GM13977 (cell line): ENCODE results near the gene CTSO.

Experiments used
- DNase-seq: peaks from one replicate; pipeline ENCODE4 v3.0.0; 2012; ENCODE audit warnings: low spot score
- CTCF ChIP-seq: IDR thresholded peaks from 2 replicates; pipeline ENCODE4 v1.5.1; 2012; ENCODE audit warnings: mild to moderate bottlenecking, control low read depth; ENCODE audit not compliant: insufficient read depth; ENCODE audit errors: extremely low read depth, missing control alignments
- in situ Hi-C: fragments of 300-500 bp; cut with MboI; formaldehyde crosslinking; loops from one replicate; pipeline ENCODE4 v1.12.0; 2022; ENCODE audit warnings: low sequenced_read_pairs, low pct_unique_long_range_greater_than_20kb, mixed read lengths, inconsistent platforms; ENCODE audit not compliant: unreplicated experiment

Gene CTSO

DNA sequence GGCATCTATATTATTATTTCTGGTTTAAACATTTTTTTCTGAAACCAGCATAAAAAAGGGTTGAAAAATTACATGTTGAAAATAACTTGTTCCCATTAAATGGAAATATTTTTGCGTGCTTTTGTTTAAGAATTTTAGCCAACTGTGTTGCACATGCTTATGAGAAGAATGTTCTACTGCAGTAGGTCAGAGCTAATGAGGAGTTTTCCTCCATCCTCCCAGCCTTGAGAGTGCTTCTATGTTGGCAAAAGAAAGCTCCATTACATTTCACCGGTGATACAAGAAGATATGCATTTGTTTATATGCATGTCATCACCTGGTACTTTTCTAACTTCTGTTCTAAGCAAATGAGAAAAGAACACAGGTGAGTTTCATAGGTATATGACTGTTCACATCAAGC, 63.7 kb downstream of the CTSO start:
- in situ Hi-C loops: no loop called here
- no peak for TF ChIP-seq CTCF
- no peak for DNase-seq

DNA sequence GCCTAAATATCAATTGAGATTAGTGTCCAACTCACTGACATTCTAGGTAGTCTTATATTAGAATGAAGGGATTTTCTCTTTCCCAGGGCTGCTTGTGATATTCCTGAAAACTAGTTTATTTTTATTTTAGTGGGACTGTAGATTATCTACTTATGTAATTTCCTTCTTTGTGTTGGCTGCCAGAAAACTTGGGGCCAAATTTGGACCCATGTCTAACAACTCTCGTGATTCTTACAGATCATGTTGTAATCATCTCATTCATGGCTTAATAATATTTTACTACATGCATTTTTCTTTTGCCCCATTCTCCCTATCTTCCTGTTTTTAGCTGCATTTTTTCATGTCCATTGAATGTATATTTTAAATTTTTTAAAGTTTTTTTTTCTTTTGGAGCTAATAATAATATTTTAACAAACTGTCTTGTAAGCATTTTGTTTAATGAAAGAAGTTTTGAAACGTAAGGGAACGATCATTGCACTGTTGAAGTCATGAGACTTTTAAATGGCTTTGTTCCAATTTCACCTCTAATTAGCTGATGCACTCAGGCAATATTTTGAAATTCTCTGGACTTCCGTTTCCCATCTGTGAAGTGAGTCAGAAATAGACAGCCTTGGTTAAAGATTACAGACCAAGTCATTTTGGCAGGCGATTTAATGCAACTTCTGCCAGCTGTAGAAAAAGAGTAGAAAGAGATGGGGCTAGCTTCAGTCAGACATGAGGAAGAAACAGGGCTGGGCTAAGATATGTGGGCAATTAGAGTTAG, 64.5 kb downstream of the CTSO start:
- no peak for DNase-seq
- in situ Hi-C loops: no loop called here
- no peak for TF ChIP-seq CTCF

DNA sequence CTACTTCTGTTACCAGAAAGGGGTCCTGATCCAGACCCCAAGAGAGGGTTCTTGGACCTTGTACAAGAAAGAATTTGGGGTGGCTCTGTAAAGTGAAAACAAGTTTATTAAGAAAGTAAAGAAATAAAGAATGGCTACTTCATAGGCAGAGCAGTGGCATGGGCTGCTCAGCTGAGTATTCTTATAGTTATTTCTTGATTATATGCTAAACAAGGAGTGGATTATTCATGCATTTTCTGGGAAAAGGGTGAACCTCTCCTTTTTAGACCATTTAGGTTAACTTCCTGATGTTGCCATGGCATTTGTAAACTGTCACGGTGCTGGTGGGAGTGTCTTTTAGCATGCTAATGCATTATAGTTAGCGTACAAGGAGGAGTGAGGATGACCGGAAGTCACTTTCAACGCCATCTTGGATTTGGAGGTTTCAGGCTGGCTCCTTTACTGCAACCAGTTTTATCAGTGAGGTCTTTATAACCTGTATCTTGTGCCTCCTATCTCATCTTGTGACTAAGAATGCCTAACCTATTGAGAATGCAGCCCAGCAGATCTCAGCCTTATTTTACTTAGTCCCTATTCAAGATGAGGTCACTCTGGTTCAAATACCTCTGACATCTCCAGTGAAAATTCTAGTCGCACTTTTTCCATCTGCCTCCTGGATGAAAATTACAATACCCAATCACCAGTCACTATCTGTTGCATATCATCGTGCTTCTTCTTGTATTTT, 65.7 kb downstream of the CTSO start:
- TF ChIP-seq CTCF: no peak
- DNase-seq: no peak
- in situ Hi-C loops: no loop called here

DNA sequence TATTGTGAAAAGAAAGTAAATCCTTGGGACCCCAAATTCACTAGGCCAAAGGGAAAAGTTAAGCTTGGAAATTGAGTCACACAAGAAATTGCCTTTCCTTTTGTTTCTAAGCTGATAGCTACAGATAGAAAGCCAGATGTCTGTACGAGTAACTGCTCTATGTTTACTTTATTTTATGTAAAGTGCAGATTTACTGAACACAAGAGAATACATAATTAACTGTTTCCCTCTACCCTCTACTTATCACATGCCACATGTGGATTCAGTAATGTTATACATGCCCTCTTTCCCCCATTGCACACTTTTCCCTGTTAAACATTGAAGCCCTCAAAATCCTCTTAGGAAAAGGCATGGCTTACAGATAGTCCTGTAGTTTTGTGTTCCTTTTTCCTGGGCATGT, 66.6 kb downstream of the CTSO start:
- TF ChIP-seq CTCF: no peak
- in situ Hi-C loops: no loop called here

GRCh38 chr4:155885666-155886065, 68.0 kb downstream of the CTSO start:
- TF ChIP-seq CTCF: no peak
- DNase-seq: no peak

More for the DNA sequence above, 66.6 kb downstream of the CTSO start:
- DNase-seq: no peak

GRCh38 chr4:155883895-155884294, 69.8 kb downstream of the CTSO start:
- in situ Hi-C loops: no loop called here
- no peak for DNase-seq
- no peak for TF ChIP-seq CTCF

More at GRCh38 chr4:155885666-155886065, 68.0 kb downstream of the CTSO start:
- in situ Hi-C loops: no loop called here
